Measurements from ENCODE around the gene TRPV4.

Gene TRPV4

DNA sequence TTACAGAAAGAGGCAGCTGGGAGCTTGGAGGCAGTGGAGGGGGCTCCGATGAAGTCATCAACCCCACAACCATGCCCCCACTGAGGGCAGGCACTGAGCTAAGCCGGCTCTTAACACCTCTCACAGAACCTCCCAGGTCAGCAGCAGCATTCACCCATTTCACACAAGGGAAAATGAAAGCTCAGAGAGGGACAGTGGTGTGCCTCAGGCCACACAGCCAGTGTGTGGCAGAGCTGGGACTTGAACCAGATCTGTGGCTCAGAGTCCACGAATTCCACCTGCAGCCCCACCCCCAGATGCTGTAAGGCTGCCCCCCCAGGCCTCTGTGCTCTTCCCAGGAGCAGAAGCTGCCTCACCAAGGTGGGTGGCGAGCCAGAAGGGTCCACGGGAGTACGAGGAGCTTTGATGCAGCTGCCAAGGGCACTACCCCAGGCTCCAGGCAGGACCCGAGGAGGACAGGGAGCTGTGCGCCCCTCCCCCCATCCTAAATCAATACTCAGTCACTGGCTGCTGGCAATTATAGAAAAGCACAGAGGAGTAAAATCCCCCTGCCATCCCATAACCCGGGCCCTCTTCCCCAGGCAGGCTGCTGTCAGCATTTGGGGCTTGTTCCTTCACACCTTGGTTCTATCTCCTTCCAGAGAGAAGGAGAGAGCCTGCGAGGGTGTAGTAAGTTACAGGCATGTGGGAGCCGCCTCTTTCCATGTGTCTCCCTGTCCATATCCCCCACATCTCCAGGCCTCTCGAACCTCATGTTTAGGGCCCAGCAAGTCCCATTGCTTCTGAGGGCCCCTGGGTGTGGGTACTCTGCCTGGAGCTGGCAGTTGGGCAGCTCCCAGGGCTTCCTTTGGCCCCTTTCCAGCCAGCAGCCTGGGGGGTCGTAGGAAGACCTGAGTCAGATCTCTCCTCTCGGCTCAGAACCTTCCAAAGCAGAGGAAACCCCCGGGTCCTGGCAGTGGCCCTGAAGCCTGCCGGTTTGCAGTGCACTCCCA, 72.0 kb downstream of the TRPV4 start:
- DNase-seq, result no peak

GRCh38 chr12:109760031-109760929, 72.9 kb downstream of the TRPV4 start:
- DNase-seq, result no peak

DNA sequence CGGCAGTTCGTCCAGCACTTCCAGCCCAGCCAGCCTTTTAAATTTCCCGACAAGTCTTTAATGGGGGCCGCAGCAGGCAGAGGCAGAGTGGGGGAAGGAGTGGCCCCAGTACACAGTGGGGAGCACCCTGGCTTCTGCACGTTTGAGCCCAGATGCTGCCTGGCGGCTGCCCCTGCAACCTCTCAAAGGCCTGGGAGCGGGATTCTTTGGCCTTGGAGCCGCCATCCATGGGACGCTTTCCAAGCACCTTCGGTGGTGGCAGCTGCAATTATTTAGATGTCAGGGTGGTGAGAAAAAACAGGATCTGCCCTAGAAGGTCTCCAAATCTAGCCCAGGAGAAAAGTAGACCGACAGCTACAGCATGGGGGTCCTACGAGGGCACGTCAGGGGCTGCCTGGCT, 73.6 kb downstream of the TRPV4 start:
- no peak for DNase-seq

- no peak for DNase-seq
Measured at GRCh38 chr12:109758426-109759420, 74.5 kb downstream of the TRPV4 start.

GRCh38 chr12:109757671-109758265, 75.4 kb downstream of the TRPV4 start:
- DNase-seq, result no peak

- no peak for DNase-seq
Measured at GRCh38 chr12:109756457-109756856, 76.7 kb downstream of the TRPV4 start.

DNA sequence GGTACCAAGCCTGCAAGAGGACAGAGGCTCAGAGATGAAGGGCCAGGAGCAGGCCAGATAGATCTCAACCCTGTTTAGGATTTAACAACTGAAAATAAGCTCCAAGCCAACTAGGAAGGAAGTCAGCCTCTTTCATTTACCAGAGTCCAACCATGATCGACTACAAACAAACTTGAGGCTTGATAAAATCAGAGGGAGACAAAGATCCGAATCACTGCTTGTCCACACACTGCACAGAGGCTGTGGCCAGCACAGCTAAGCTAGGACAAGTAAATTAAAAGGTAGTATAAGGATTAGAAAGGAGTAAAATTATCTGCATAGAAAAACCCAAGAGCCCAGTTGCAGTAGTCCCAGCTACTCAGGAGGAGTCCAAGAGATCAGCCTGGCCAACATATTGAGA, 79.2 kb downstream of the TRPV4 start:
- no peak for DNase-seq

DNA sequence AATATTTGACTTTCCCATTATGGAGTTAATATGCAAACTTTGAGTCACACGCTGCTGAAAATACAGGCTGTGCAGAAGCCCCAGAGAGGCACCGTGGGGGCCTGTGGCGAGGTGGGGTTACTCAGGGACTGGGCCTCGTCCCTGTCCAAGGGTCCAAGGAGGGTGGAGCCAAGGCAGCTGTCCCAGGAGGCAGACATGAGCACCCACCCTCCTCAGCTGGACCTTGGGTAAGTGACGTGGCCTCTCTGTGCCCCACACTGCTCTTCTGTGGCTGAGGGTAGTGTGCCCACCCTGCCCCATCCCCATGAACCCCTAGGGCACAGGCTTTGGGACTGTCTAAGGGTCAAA, 80.2 kb downstream of the TRPV4 start:
- no peak for DNase-seq

DNA sequence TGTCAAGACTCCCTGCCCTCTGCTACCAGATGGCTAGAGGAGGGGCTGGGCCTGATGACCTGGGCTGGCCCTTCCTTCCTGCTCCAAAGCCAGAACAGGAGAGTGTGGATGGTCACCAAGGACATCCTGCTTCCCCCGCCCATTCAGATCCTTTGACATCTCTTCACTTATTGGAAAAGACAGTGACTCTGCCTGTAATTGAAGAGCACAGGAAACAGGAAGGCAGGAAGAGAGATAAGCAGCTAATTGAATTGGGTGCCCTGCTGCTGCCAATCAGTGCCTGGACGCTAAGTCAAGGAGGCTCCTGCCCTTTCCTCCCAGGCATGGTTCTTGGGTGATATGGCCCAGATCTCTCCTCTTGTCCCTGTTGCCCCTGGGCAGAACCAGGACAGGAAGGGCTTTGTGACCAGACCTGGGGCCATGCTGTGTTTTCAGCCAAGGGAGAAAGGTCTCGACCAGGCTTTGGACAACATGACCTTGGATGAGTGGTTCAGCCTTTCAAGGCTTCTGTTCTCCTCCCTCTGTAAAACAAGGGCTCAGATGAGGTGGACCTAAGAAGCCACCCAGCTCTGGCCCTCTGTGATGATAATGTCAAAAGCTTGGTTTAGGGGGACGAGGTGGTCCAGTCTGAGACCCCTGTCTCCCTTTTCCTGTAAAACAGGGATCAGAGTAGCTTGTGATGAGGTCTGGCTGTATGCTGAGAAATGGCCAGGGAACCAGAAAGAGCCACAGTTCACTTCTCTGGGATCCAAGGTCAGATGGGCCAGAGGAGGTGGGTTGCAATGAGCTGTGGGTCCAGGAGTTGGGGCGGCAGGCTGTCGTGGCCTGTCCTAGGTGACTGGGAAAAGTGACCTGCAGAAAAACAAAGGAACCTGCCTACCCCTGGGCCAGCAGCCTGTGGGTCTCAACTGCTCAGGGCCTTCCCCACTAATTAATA, 80.8 kb downstream of the TRPV4 start:
- no peak for DNase-seq

GRCh38 chr12:109744986-109745942, 87.9 kb downstream of the TRPV4 start:
- DNase-seq, result no peak

DNA sequence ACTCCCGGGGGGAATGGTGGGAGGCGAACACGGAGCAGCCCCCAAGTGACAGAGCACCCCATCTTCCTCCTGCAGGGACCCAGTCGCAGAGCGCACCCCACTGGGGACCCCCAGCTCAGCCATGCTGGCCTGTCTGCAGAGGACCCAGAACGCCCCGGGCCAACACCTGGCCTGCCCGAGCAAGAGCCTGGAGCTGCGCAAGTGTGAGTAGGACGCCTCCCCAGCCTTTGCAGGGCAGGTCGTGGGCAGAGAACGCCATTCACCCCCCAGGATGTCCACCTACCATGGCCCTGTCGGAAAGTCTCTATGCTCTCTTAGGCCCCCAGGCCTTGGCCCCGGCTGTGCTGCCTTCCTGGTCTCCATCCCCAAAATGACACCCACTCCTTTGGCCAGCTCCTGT, 89.2 kb downstream of the TRPV4 start:
- DNase-seq, result no peak

DNA sequence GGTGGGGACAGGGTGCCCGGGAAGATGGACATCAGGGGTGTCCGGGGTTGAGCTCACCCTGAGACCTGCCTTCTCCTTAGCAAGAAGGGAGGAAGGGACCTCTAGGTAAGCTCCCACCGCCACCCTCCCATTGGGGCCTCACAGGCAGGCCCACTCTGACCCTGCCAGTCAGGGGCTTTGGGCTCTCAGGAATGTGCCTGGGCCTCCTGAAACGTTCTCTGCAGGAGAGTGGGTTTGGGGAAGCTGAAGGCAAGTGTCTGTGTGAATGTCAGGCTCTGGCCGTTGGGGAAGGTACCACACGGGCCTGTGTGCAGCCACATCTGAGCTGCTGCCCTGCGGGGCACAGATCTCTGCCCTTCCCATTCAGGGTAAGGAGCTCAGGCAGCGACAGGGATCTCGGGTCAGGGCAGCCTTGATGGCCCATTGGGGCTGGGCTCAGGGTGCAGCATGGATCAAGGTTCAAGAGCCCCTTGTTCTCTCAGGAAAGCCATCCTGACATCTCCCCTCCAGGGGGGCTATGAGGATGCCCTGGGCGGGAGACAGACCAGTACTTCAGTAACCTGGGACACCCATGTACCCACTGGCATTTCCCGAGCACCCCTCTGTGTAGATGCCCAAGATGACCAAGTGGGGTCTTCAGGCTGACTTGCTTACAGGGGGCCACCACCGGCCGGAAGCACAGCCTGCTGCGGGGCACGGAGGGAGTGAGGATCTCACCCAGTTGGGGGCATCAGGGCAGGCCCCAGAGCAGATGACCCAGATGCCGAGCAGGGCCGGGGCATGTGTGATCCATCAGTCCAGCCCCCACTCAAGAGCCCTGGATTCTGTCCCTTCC, 89.9 kb downstream of the TRPV4 start:
- DNase-seq, result no peak

GRCh38 chr12:109741970-109742703, 91.1 kb downstream of the TRPV4 start:
- no peak for DNase-seq

DNA sequence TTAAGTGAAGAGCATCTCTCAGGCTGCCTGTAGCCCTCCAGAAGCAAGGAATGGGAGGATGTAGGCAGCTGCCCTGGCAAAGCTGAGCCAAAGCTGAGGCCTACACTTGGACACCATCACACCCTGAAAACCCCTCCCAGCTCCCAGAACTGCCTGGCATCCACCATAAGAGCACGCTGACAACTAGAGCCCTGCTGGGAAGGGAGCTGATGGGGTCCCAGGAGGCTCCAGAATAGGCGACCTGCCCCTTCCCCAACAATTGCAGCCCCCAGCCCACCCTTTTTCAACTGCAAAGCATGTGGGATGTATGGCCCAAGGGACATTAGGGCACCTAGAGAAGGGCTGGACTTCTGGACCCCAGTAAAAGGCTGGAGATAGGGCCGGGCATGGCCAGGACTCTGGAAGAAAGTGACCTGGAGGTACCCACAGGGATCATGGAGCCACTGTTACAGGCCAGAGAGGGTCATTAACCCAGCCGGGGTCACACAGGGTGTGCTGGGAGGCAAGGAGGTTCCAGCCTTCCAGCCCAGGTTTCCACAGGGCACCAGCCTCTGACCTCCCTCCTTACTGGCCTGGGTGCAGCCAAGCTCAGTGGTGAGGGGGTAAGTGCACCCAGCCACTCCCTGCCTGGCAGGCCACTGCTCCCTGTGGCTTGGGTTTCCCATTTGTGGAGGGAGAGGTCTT, 91.8 kb downstream of the TRPV4 start:
- DNase-seq, result no peak

GRCh38 chr12:109740694-109741245, 92.4 kb downstream of the TRPV4 start:
- no peak for DNase-seq

GRCh38 chr12:109739747-109740693, 93.2 kb downstream of the TRPV4 start:
- no peak for DNase-seq

Data from GDM1 (cell line).